GM18520 (cell line): Measurements from ENCODE around the gene DCTN1.
A peak's percentile ranks its signal among the peaks of the same experiment; 100 is the strongest.

ENCODE experiments used
- ATAC-seq: cut with Tn5 transposase; IDR thresholded peaks from one replicate; pipeline ENCODE4 v1.9.1; 2021; ENCODE audit not compliant: unreplicated experiment

DCTN1 gene

DNA sequence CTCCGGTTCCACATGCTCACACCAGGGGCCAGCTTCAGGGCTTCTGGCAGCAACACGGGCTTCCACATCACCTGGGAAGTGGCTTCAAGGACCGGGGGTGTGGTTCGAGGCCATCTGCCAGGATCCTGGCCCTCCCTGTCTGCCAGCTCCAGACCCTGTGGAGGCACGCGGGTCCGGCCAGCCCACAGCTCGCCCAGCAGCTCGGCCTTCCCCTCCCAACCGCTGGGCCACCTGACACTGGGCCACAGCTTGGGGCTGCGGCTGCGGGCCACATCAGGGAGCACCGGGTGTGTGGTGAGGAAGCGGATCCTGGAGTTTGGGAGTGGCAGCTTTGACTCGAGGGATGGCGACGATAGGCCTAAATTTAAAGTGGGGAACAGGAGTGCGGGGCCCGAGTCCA lies 34.3 kb upstream of the DCTN1 start:
- no peak for ATAC-seq

DNA sequence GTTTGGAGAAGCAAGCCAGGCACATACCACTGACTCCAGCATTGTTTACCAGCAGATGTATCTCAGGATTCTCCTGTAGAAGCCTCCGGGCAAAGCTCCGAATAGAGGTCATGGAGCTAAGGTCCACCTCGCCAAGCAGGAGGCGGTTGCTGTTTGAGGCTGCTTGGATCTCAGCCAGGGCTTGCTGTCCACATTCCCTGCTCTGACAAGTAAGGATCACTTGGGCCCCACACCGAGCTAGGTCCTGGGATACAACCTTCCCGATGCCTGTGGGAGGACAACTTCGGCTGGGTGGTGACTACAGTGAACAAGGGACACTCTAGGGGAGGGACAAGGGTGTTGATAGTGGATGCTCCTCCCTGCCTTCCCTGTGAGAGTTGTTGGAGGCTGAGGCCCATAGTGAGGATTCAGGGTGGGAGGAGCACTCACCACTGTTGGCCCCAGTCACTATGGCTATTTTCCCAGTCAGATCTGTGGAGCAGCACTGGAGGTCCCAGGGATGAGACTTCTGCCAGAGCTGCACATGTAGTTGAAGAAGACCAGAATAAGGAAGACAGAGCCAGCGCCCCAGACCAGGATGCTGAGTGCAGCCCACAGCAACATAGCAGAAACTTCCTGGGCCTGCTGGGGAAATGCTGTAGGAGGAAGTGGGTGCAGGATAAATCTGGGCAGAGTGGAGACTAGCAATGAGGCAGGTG lies 33.0 kb upstream of the DCTN1 start:
- no peak for ATAC-seq

DNA sequence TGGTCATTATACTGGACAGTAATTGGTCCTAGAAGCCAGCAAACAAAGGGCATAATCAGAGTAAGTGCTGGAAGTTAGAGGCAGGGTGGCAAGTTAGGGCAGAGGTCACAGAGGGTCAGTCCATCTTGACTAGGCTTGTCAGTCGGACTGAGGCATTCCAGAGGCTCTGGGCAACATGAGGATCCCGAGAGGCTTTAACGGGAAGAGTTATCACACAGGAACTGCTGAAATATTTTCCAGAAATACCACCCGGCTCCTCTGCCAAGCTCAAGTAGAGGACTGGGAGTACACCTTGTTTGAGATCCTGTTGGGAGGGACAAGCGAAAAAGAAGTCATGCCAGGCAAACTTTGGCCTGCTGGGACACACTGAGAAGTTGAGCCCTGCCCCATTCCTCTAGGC lies 27.6 kb upstream of the DCTN1 start:
- ATAC-seq = no peak

DNA sequence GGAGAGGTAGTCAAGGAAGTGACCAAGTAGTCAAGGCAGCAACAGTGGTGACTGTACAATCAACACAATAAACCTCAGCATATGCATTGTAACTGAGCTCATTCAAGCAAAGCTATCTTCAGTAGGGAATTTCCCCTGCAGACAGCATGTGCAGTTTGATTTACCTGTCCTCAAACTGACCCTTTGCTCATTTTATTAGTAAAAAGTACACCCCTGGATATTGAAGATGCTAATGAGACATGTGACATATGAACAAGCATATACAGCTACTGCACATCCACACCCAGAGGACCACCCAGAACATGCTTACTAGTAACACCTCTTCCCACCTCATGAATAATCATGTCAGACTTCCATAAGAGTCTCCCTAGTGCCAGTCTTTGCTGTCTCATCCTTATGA lies 25.9 kb upstream of the DCTN1 start:
- ATAC-seq = peak; percentile 70

DNA sequence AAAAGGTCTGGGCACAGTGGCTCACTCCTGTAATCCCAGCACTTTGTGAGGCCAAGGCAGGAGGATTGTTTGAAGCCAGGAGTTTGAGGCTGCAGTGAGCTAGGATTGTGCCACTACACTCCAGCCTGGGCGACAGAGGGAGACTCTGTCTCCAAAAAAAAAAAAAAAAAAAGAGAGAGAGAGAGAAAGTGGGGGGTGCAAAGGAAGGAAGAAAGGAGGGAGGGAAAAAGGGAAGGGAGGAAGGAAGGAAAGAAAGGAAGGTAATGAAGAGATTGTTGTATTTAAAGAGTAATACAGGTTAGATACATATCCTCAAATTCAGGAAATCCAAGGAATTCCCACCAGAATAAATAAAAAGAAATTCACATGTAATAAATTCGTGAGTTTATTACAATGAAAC lies 21.8 kb upstream of the DCTN1 start:
- ATAC-seq = no peak

DNA sequence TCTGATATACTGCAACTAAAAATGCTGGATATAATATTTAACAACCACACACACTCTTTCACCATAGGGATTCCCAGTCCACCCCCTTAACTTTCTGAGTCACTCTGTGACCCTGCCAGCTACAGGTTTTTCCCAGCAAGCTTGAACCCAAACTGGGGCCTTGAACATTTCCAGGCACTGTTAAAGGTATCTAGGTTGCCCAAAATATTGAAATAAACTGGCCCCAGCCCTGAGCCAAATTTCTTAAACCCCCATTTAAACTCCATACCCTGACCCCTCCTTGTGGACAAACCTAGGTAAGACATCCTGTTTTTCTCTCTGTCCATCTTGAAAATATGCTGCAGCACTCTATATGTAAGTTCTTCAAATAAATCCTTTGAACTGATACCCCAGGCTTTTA lies 19.7 kb upstream of the DCTN1 start:
- ATAC-seq = no peak

DNA sequence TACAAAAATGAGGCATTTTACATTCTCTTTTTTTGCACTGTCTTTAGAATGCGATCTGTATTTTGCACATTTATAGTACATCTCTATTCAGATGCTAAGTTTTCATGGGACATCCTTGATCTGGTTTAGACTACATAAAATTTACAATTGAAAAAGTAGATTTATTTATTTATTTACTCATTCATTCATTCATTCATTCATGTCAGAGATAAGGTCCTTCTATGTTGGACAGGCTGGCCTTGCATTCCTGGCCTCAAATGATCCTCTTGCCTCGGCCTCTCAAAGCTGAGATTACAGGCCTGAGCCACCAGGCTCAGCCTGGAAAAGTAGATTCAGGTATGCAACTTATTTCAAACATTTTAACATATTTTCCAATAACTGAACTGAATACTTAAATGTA lies 16.0 kb upstream of the DCTN1 start:
- ATAC-seq = no peak

DNA sequence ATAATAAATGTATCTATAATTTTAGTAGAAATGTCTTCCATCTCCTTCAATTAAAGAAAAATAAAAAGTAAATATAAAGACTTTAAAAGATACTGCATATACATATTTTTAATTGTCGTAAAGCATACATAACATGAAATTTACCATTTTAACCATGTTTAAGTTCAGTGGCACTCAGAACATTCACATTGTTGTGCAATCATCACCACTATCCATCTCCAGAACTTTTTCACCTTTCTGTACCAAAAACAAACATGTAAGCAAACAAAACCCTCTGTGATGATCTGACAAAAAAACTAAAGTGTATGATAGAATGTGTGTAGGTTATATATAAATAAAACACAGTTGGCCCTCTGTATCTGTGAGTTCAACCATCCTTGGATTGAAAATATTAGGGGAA lies 13.4 kb upstream of the DCTN1 start:
- no peak for ATAC-seq

DNA sequence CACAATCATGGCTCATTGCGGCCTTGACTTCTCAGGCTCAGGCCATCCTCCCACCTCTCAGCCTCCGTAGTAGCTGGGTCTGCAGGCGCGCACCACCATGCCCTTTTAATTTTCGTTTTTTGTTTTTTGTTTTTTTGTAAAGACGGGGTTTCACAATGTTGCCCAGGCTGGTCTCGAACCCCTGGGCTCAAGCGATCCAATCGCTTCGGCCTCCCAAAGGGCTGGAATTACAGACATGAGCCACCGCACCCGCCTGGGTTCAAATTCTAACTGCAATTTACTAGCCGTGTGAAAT lies 12.3 kb upstream of the DCTN1 start:
- ATAC-seq = no peak

DNA sequence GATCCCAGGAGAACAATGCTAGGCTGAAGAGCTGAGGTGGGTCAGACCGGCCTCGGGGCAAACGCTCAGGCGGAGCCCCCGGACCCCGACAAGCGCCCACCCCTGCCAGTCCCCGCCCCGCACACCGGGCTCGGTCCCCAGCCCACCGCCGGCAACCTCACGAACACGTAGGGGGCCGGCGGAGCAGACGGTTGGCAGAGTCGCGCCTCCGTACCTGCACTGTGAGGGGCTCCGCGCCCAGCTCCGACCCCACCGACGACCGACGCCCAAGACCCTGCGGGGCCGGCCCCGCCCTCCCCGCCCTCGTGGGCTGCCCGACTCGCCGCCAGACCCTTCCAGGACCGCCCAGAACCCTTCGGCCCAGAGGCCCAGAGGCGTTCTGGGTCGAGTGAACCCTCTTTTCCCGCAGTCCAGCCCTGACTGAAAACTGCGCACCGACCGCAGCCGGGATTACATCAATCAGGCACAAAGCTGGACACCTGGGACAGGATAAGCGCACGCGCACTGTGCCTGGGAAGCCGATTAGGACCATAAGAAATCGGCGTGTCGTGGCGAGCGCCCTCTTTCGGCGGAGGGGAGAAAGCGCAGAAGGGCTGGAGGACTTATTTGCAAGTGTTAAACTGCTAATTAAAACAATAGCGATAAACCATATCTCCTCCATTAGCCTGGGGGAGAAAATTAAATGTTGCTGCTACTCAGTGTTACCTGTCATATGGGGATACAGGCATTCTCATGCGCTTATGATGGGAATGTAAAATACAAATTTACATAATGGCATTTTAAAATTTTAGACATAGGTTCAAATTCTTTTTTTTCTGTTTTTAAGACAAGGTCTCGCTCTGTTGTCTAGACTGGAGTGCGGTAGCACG lies 11.7 kb upstream of the DCTN1 start:
- ATAC-seq = peak; percentile 70

DNA sequence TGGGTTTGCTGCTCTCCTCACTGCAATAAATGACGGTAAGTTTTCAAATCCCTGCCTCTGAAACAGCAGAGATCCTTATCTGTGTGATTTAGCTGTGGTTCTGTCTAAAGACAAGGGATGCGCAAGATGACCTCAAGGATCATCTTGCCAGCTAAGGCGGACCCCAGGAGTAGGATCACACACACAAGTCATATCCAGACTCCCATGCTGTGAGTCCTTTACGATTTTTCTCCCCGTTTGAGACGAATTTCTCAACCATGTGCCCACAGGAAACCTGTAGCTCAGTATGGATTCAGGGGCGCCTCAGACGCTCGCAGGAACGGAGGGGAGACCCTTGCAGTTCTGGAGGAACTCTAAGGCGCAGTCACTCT lies 11.1 kb upstream of the DCTN1 start:
- no peak for ATAC-seq

DNA sequence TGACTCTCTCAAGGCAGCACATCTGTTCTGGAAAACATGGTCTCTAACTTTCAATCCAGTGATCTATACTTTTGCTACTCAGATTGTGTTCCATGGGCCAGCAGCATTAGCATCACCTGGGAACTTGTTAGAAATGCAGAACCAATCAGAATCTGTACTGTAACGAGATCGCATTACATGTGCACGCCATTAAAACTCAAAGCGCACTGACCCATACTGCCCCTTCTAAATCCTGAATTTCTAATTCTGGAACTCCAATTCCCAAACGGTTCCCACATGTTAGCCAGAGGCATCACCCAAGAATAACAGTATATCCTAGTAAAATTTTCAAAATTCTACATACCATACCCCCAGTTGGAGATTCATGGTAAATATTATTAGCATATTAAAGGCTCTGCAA lies 10.5 kb upstream of the DCTN1 start:
- no peak for ATAC-seq

DNA sequence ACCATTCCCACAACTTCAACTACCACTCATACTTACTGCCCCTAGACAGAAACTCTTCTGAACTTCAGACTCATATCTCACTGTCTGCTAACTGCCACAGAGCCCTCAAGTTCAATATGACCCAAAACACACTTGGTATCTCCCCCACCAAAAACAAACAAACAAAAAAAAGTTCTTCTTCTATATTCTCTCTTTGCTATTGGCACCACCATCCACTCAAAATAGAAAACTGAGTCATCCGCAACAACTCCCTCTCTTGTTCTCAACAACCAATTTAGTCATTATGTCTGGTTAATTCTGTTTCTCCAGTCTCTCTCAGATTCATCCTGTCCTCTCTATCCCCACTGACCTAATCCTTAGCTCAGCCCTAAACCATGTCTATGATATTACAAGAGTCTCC lies 7.2 kb upstream of the DCTN1 start:
- ATAC-seq = no peak

DNA sequence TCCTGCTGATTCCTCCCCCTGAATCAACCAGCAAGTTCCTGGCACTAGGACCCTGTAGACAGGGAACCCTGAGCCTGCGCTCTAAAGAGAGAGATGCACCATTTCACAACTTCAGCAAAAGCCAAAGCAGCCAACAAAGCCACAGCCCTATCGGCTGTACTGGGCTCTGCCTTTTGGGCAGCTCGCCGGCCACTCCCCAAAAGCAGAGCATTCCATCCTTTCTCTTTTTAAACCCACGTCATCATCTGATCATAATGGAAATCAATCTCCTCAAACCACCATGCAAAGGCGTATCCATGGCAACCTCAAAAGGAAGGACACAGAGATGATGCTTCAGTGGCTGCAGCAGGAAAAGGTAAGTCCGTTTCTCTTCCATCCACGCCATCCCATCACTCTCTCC lies 5.3 kb upstream of the DCTN1 start:
- no peak for ATAC-seq

DNA sequence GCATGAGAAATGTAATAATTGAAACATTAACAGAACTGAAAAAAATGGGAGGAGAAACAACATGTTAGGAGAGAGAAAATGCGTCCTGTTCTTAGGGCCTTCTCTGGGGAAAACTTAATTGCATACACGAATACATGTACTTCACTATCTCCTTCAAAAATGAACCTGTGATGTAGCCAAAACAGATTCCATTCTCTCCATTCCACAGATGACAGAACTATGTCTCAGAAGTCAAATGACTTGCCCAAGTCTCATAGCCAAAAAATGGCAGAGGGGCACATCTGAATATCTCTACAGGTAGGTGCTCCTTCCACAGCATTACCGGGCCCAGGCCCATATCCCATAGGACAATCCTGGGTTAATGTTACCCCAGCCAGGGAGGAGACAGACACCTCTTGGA lies 3.9 kb upstream of the DCTN1 start:
- no peak for ATAC-seq

DNA sequence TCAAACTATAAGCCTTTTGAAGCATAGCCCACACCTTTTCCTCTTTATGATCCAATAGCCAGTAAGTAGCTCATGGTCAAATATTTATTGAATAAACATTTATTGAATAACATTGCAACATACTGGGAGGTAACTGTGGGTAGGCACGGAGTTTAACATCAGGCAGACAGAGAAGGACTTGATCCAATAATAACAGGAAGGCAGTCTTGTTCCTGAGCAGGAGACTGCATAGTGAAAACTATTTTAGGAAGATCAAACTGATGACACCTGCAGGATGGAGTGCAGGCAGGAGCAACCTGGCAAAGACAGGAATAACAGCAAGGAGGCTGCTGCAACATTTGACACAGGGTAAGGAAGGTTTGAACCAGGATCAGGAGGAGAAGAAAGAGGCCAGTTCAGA lies 3.1 kb upstream of the DCTN1 start:
- ATAC-seq = no peak

DNA sequence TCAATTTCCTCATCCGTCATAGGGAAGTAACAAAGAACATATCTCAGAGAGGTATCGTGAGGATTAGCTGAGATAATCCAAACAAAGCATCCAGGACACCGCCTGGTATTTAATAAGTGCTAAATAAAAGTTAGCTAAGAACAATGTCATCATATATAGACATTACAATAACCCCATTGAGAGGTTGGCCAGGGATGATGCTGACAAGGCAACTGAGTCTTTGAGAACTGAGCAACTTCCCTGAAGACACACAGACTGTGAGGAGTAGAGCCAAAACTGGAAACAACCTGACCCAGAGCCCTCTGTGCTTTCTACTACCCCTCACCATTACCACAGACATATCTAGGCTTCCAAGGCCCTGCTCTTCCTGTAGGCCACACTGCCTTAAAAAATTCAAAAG lies 1.6 kb upstream of the DCTN1 start:
- ATAC-seq = no peak

DNA sequence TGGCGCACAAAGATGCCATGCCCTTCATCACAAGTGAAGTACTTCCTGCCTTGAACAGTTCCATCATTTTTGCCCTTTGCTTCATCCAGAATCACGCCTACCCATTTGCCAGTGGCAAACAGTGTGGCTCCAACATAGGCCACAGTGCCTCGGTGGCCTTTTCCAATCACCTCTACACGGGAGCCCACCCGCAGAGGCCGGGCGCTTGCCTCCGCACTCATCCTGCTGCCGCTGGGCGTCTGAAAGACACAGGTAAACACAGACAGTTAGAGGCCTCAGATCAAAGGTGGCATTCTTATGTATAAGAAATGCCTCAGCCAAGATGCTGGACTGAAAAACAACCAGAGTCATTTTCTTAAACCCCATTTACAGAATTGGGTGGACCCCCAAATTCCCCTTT lies 2.1 kb downstream of the DCTN1 start:
- no peak for ATAC-seq

DNA sequence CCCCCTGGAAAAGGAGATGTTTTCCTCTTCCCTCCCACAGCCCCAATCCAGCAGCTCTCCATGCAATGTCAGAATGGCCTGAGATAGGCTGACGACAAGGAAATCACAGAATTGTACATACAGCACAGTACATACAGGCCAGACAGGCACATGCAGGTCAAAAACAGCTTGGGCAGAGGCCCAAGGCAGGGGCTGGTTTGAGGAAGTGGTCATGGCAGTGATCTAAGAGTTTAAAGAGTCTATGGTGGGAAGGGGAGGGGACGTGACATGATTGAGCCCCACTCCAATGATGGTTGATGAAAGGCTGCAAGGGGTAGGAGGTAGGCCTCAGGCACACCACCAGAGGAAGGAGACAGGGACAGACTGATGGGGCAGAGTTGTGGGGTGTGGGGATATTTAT lies 4.3 kb downstream of the DCTN1 start:
- ATAC-seq = no peak

DNA sequence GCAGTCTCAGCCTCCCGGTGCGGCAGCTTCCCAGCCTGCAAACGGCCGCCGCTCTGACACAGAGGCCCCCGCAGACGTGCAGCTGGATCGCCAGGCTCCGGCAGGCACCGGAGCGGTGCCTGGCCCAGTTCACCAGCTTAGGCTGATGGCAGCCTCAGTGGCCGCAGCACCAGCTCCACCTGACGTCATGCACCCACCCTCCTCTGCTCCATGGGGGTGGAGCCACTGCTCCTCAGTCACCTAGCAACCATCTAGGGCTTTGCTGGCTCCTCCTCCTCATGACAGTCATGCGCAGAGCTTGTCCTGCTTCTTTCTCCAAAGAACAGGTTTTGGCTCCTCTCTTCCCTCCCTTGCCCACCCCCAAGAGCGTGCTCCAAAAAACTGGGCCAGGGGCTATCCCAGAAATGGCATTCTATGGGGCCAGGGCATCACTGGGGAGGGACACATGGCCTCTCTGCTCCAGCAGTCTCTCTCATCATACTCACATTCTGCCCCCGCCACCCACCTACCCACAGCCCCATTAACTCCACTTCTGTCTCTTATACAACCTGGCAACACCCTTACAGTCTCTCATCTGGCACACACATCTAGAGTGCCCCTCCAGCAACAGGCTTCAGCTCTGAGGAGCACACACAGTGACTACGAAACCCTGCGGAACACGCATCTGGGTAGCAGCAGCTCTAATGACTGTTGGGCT lies 5.5 kb downstream of the DCTN1 start:
- ATAC-seq = no peak

DNA sequence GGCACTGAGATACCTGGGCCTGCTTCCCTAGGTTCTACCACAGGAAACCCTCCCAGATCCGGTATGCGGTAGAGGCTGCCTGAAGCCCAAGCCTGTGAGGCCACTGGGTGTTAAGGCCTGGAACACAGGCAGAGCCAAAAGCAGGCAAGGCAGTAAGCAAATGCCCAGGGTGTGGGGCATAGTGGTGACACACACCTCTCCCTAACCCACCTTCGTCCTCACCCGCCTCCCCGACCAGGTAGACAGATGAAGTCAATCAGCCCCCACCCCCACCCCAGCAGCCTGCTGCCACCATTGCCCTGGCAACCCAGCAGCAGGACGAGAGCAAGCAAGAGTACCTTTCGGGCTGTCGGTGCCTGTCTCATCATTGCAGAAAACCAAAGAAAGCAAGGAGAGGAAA lies 6.1 kb downstream of the DCTN1 start:
- no peak for ATAC-seq

DNA sequence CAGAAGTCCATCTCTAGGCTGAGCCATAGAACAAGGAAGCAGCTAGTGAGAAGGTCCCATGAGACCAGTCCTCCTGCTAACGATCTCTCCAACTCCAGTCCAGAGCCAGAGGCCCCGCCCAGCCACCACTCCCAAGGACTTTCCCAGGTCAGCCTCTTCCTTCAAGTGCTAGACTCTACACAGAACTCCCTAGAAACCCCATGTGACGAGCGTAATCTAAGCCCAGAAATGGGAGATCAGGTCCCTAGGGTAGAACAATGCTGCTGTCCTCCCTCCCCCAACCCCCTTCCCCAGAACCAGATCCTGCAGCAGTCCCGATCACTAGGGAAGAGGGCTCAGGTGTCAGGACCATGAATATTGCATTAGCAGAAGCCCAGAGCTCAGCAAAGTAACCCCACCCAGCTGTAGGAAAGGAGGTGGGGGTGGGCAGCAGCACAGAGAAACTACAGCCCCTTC lies 6.9 kb downstream of the DCTN1 start:
- no peak for ATAC-seq
